HG03108 (cell line): ENCODE measurements around the gene SDS.

ENCODE experiments used
- ATAC-seq: cut with Tn5 transposase; IDR thresholded peaks from one replicate; pipeline ENCODE4 v1.9.1; 2021; ENCODE audit warnings: moderate library complexity; ENCODE audit not compliant: unreplicated experiment

Gene SDS

GRCh38 chr12:113351089-113351488, 52.6 kb downstream of the SDS start:
- no peak for ATAC-seq

DNA sequence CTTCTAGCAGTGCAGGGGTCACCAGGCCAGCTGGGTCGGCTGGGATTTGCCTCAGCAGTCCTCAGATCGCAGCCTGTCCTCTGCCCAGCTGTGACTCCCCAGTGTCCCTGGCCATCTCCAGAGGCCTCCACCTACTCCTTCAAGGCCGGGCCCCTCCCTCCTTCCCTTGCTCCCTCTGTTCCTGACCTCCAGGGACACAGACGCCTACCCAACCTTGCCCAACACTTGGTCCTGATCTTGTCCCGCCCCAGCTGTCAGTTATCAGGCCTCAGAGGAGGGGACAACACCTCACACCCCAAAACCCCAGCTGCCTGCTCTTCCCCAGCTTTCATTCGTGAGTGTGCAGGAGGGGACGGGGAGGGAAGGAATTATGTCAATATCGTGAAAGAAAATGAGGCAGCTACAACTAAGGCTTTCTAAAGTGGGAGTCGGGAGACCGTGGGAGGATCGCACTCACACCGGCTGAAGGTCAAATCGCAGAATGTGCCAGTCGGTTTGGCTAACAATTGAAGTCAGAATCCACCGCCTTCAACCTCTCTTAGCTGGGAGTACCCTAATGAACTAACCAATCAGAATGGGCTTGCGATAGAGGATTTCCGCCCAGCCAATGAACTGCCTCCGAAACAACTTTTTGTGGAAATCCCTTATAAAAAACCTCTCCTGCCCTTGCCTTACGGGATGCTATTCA, 54.7 kb downstream of the SDS start:
- no peak for ATAC-seq

DNA sequence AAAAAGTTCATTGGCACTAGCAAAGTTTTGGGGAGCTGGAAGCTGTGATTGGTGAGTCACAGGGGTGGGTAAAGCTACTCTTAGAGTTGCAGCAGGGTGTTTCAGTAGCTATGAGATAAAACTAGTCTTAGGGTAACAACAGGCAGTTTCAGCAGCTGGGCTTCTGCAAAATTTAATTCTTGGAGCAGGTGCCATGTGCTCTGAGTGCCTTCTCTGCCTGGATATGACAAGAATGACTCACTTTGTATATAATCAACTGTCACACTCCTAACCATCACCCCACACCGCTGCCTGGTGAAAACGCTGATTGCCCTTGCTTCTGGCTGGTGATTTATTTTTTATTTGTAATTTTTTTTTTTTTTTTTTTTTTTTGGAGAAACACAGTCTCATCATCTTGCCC, 55.8 kb downstream of the SDS start:
- ATAC-seq: no peak

DNA sequence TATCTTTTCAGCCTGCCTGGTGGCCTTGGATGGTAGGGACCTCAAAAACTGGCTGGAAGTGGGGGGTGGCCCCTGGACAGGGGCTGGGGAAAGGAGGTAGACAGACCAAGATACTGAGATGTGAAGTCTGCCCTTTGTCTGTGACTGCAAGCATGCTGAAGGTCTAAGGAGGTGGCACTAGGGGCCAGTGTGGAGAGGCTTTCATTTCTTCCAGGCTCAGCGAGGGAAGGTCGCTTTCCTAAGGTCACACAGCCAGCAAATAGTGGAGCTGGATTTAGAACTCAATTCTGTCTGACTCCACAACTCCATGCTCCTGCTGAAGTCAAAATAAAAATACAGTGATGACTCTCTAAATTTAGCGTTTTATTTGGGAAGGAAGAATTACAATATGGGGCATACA, 56.6 kb downstream of the SDS start:
- no peak for ATAC-seq

GRCh38 chr12:113346353-113346752, 57.3 kb downstream of the SDS start:
- no peak for ATAC-seq

DNA sequence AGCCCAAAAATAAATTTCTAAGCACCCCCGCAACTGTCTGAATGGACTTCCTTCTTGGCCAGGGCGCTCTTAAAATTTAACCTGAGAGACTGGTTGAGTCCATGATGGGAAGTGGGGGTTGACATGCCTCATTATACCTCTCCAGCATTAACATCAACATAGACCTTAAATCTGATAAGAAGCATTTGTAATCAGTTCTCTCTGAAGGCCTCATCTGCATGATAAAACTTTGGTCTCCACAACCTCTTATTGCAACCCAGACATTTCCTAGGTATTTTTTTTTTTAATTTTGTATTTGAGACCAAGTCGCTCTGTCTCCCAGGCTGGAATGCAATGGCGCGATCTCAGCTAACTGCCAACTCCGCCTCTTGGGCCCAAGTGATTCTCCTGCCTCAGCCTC, 58.4 kb downstream of the SDS start:
- ATAC-seq: no peak
